C4-2B (cell line): ENCODE results near the gene EI24.

Experiments used
- H3K27ac ChIP-seq: fragments of 450-650 bp; 2 replicates; pipeline ENCODE4 v1.5.1; 2017
- ZFX ChIP-seq: fragments of 450-650 bp; IDR thresholded peaks from 2 replicates; pipeline ENCODE4 v1.6.1; 2017
- TF ChIP-seq, protein P1 (sequence below): fragments of 450-650 bp; conservative IDR thresholded peaks from 2 replicates; pipeline ENCODE4 v1.5.1; 2017; ENCODE audit warnings: mild to moderate bottlenecking

Gene EI24

DNA sequence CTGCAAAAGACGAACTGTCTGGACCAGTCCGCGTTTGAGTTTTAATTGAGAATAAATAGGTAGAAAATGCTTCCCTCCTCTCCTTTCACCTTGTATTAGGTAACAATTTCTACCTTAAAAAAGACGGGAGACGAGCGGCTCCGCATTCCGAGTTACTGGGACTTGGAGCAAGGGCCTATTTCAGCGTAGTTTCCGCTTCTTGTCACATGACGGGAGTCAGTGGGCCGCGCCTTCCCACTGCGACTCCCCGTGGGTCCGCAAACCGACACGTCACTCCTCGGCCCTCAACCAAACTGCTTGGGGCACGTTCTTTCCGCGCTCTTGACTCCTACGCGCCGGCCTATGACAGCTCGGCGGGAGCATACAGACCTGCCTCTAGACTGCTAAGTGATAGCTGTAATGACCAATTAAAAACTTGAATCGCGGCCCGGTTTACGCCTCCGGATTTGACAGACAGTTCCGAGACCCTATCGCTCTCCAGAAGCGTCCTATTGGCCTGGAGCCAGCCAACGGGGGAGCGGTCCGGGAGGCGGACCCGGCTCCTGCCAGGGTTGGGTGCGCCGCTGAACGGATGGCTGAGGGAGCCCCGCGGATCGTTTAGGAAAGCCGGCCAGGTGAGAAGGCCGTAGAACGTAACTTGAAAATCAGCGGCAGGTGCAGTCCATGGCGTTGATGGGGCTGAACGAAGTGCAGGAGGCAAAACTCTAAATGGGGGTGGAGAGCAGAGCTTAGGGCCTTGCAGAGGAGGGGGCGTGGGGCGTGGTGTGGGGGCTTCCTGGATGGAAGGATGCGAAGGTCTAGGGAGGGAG lies 23.2 kb downstream of the EI24 start, which contains the start of gene STT3A:
STT3A (plus strand) TSS at position 548 of the 809 bp plus-strand sequence. CDS start 3,064 bp downstream, outside the sequence.
- TF ChIP-seq, protein P1, sequence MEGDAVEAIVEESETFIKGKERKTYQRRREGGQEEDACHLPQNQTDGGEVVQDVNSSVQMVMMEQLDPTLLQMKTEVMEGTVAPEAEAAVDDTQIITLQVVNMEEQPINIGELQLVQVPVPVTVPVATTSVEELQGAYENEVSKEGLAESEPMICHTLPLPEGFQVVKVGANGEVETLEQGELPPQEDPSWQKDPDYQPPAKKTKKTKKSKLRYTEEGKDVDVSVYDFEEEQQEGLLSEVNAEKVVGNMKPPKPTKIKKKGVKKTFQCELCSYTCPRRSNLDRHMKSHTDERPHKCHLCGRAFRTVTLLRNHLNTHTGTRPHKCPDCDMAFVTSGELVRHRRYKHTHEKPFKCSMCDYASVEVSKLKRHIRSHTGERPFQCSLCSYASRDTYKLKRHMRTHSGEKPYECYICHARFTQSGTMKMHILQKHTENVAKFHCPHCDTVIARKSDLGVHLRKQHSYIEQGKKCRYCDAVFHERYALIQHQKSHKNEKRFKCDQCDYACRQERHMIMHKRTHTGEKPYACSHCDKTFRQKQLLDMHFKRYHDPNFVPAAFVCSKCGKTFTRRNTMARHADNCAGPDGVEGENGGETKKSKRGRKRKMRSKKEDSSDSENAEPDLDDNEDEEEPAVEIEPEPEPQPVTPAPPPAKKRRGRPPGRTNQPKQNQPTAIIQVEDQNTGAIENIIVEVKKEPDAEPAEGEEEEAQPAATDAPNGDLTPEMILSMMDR: no peak
- TF ChIP-seq ZFX: peak; percentile 61
- H3K27ac ChIP-seq: peak within 1 kb of the TSS; percentile 95

DNA sequence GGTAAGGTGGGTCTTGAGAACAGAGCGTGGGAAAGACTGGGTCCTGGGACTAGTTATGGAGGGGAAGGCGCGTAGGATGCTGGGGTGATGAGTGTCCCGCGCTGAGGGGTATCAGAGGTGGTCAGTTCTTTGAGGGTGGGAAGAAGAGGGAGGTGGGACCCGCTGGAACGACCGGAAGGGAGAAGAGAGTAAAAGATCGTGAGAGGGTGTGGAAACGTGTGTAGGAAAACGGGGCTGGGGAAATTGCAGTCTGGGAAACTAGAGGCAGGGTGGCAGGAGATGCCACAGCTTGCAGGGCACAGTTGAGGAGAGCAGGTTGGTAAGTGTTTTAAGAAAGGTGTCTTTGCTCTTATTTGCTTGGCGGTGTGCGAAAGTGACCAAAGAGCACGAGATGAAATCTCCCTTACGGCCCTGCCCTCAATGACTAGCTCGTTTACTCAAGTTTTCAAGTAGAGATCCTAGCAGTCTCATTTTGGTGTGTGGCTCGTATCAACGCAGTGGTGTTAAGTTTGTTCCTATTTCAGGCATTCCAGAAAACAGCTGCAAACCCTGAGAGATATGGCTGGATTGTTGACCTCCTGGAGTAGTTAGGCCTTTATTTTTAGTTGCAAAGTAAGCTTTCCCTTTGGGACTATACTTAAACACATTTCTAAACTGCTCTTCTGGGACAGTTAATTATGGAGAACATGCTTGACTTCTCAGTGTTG lies 24.0 kb downstream of the EI24 start:
- TF ChIP-seq, protein P1: no peak
- TF ChIP-seq ZFX: no peak
- peak overlapping the region; percentile 95 for H3K27ac ChIP-seq

GRCh38 chr11:125594958-125595357 lies 25.7 kb downstream of the EI24 start:
- TF ChIP-seq, protein P1: no peak
- no peak overlapping the region for H3K27ac ChIP-seq

- no peak overlapping the region for H3K27ac ChIP-seq
- TF ChIP-seq ZFX: no peak
- TF ChIP-seq, protein P1: no peak
Observed at GRCh38 chr11:125600663-125601062, 31.4 kb downstream of the EI24 start.

GRCh38 chr11:125603207-125603606 lies 33.9 kb downstream of the EI24 start:
- no peak overlapping the region for H3K27ac ChIP-seq
- no peak for TF ChIP-seq ZFX
- TF ChIP-seq, protein P1: no peak

GRCh38 chr11:125605417-125605816 lies 36.1 kb downstream of the EI24 start:
- TF ChIP-seq, protein P1: no peak
- TF ChIP-seq ZFX: no peak

DNA sequence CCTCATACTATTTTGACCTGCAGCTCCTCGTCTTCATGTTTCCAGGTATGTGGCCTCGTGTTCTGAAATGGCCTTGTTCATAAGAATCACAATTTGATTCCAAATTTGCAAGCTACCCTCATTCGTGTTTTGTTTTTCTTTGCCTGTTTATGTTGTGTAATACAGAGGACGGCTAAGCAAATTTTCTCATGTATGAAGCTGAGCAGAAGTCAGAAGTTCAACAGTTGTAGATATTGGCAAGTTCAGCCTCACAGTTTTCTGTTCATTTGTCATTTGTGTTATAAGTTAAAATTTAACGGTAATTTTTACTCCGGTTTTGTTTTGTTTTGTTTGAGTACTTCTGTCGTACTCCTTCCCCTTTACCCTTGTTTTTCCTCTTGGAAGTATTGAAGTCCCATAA lies 40.3 kb downstream of the EI24 start:
- no peak overlapping the region for H3K27ac ChIP-seq
- TF ChIP-seq, protein P1: no peak
- no peak for TF ChIP-seq ZFX

More at GRCh38 chr11:125605417-125605816, 36.1 kb downstream of the EI24 start:
- no peak overlapping the region for H3K27ac ChIP-seq
